Adrenal gland (tissue), 12 donors: Measurements from ENCODE around the gene PNPLA1. TPM values are rescaled to one million over a fixed set of nuclear protein-coding genes. Genes with fewer than 3 reads are reported as not detected.

ENCODE experiments used
- DNase-seq, 7 donors: peaks; one replicate each; pipeline ENCODE4 v3.0.0-alpha.2; 2019 to 2020
- H3K27ac ChIP-seq, 5 donors: fragments of 200-600 bp; sonication (generic) in 4 of 5; 1 replicate in 3 of 5; 2 replicates in 2 of 5; pipeline versions ENCODE4 v1.5.1 to v1.8.0; 2016 to 2020; ENCODE audit warnings: mild to moderate bottlenecking in 1 of 5
- H3K27me3 ChIP-seq: fragments of 200-600 bp; 2 replicates; pipeline ENCODE4 v1.8.0; 2021
- H3K36me3 ChIP-seq, 2 donors: fragments of 200-600 bp; replicated peaks in 1 of 2; 1 replicate in 1 of 2; 2 replicates in 1 of 2; pipeline versions ENCODE4 v1.5.1 to v1.8.0; 2018 to 2022
- H3K4me1 ChIP-seq, 2 donors: fragments of 200-600 bp; replicated peaks in 1 of 2; 1 replicate in 1 of 2; 2 replicates in 1 of 2; pipeline versions ENCODE4 v1.5.1 to v1.8.0; 2018 to 2021
- H3K4me3 ChIP-seq, 4 donors: fragments of 200-600 bp; sonication (generic) in 3 of 4; one replicate each; pipeline ENCODE4 v1.5.1; 2016 to 2018
- H3K9me3 ChIP-seq, 3 donors: fragments of 200-600 bp; sonication (generic) in 1 of 3; replicated peaks in 1 of 3; 1 replicate in 2 of 3; 2 replicates in 1 of 3; pipeline versions ENCODE4 v1.5.1 to v1.8.0; 2016 to 2021
- POLR2A ChIP-seq, 2 donors: fragments of 450-650 bp; IDR thresholded peaks; one replicate each; pipeline ENCODE4 v1.6.1; 2017; ENCODE audit warnings: antibody characterized with exemption in 2 of 2, mild to moderate bottlenecking in 2 of 2, moderate library complexity in 1 of 2
- WGBS, 4 donors: extraction: QIAGEN DNeasy Blood & Tissue Kit in 2 of 4; methylation state at CpG; one replicate each; pipeline versions ENCODE4 v1.1.5 to v1.1.7; 2013 to 2017; 5-methylcytosine and 5-hydroxymethylcytosine counted together
- intact Hi-C, 2 donors: fragments of 100-400 bp; cut with DNase I; formaldehyde crosslinking; loops; one replicate each; pipeline versions ENCODE4 v1.14.1 to v1.15.0; 2022 to 2023
- polyA plus RNA-seq, 3 donors: library from polyadenylated mRNA; stranded (reverse); fragments of 200-250 nt in 2 of 3; fragments of 350-450 nt in 1 of 3; fragmentation: Illumina TruSeq in 1 of 3; extraction: RNeasy Lipid Tissue Mini Kit (QIAGEN cat#74804) in 1 of 3; gene quantifications; one replicate each; pipeline ENCODE4 v1.2.3, GENCODE V29; 2013 to 2014
- total RNA-seq, 9 donors: library from RNA; depleted of rRNA in 4 of 9; stranded (reverse); fragments of >200 nt in 4 of 9; fragments of 120-200 nt in 1 of 9; fragmentation: NEBNext Ultra II Directional in 1 of 9; extraction: Animal tissue kit (Norgen Biotek cat#: 25700) in 1 of 9; gene quantifications; one replicate each; pipeline versions ENCODE4 v1.1.0 to v1.2.4, GENCODE V29; 2013 to 2023
- TF ChIP-seq, protein P1 (sequence below), 6 experiments: fragments of 450-650 bp in 4 of 6; fragments of 200-600 bp in 2 of 6; sonication (generic) in 1 of 6; IDR thresholded peaks; 1 replicate in 5 of 6; 2 replicates in 1 of 6; pipeline versions ENCODE4 v1.5.1 to v1.8.0; 2016 to 2021; ENCODE audit warnings: antibody characterized with exemption in 6 of 6, mild to moderate bottlenecking in 2 of 6, moderate library complexity in 1 of 6
- donor health status: healthy with polysubstance abuse.
- donor health status: Bipolar disorder and iron deficiency.
- donor health status: DM: yes; HTN: yes; CAD: no.
- donor health status: DM: no; HTN: no; CAD: no.
- donor health status: DM: no; HTN: no; CAD: no.
- donor health status: DM: yes; HTN: yes; CAD: no.

The PNPLA1 gene
- total and polyA plus RNA-seq, 12 donors = 0.11 to 1.6 (median 0.29) TPM; not detected in 6

DNA sequence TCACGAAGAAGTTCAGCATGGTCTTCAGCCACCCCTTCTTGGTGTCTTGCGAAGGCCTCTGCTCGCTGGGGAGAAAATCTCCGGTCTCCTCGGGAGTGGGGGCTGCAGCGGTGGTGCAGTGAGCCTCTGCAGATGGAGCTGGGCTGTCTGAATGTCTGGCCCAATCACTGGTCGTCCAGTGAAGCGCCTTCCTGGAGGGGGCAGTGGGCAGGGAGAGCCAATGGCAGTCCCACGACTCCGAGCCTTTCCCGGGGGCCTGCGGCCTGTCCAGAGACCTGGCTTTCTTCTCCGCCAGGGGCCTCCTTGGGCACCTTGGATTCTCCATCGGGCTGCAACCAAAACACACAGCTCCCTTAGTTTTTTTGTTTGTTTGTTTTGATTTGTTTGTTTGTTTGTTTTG lies 60.5 kb downstream of the PNPLA1 start:
- DNase-seq = no peak
- Histone ChIP-seq H3K4me1 (peaks cover 0 to 17% of the 10 kb centered on the region in 2 donors), H3K4me3 (no peak overlapping the region), H3K27ac (no peak overlapping the region), H3K36me3 (no peaks in the 10 kb centered on the region), H3K27me3 (peaks cover 2% of the 10 kb centered on the region), H3K9me3 (no peaks in the 10 kb centered on the region)
- intact Hi-C loops = no loop called here
- TF ChIP-seq, protein P1, sequence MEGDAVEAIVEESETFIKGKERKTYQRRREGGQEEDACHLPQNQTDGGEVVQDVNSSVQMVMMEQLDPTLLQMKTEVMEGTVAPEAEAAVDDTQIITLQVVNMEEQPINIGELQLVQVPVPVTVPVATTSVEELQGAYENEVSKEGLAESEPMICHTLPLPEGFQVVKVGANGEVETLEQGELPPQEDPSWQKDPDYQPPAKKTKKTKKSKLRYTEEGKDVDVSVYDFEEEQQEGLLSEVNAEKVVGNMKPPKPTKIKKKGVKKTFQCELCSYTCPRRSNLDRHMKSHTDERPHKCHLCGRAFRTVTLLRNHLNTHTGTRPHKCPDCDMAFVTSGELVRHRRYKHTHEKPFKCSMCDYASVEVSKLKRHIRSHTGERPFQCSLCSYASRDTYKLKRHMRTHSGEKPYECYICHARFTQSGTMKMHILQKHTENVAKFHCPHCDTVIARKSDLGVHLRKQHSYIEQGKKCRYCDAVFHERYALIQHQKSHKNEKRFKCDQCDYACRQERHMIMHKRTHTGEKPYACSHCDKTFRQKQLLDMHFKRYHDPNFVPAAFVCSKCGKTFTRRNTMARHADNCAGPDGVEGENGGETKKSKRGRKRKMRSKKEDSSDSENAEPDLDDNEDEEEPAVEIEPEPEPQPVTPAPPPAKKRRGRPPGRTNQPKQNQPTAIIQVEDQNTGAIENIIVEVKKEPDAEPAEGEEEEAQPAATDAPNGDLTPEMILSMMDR (IDR thresholded peaks at IDR 0.05) = no peak
- no peak for TF ChIP-seq POLR2A (IDR thresholded peaks at IDR 0.05)
- 90 to 99% (median 92%) methylated on average over 7 to 14 of the region's 14 CpGs for WGBS, 4 donors

DNA sequence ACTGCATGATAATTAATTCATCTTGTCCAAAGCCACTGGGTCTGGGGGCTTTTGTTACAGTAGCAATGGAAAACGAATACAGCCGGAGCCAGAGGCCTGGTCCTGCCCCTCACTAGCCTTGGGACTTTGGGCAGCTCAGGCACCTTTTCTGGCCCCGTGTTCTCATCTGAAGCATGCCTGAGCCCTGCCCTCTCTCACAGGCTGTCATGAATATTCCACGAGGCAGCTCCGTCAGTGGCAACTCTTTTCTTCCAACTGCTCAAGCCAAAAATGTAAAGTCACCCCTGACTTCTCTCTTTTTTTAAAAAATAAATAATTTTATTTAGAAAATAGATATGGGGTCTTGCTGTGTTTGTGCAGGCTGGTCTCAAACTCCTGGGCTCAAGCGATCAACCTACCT lies 61.5 kb downstream of the PNPLA1 start:
- WGBS, 4 donors = 93 to 98% (median 94%) methylated on average over 6 of the region's 6 CpGs

GRCh38 chr6:36333171-36333895 lies 63.5 kb downstream of the PNPLA1 start:
- H3K4me1 ChIP-seq = peaks cover 0 to 10% of the 10 kb centered on the region in 2 donors
- 58 to 63% (median 61%) methylated on average over 8 of the region's 8 CpGs for WGBS, 4 donors
- no peaks in the 10 kb centered on the region for H3K36me3 ChIP-seq
- H3K27ac ChIP-seq = no peak overlapping the region
- no peak overlapping the region for H3K4me3 ChIP-seq
- DNase-seq = no peak
- TF ChIP-seq, protein P1 (IDR thresholded peaks at IDR 0.05) = no peak
- TF ChIP-seq POLR2A (IDR thresholded peaks at IDR 0.05) = no peak
- peaks cover 7% of the 10 kb centered on the region for H3K27me3 ChIP-seq
- intact Hi-C loops = no loop called here
- no peaks in the 10 kb centered on the region for H3K9me3 ChIP-seq

More for the DNA sequence above, 61.5 kb downstream of the PNPLA1 start:
- Histone ChIP-seq H3K36me3 (no peaks in the 10 kb centered on the region), H3K4me1 (peaks cover 0 to 20% of the 10 kb centered on the region in 2 donors), H3K4me3 (no peak overlapping the region), H3K27me3 (peaks cover 7% of the 10 kb centered on the region), H3K27ac (no peak overlapping the region), H3K9me3 (no peaks in the 10 kb centered on the region)
- intact Hi-C loops = no loop called here
- no peak for TF ChIP-seq POLR2A (IDR thresholded peaks at IDR 0.05)
- TF ChIP-seq, protein P1 (IDR thresholded peaks at IDR 0.05) = no peak
- DNase-seq = no peak

DNA sequence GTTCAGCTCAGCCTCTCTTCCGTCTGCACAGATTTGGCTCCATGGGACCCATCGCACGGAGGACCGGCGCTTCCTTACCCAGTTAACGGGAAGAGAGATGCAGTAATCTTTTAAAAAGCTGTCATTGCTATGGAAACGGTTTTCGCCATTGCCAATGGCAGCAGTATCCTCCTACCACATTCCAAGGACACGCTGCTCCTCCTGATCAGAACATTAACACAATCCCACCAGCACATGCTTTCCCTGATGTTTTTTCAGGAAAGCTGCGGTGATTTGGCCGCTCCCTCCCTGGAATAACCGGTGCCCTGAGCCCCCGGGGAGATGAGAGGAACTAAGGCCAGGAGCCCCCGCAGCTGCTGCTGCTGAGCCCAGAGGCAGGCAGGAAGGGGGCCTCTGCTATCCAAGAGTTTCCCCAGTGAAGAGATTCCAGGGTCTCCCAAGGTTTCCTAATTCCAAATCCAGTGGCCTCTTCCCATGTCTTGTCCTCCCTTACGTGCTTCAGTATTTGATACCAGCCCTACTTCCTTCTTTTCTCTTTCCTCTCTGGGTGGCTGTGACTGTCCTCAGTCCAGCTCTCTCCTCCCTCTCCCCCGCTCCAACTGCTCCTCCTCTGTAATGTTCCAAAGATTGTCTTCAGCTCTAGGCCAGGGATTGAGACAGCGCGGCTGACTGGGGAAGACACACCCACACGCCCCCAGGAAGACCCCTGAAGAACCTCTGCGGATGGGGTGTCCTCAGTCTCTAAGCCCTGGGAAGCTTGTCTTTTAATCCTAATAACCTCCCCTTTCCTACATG lies 64.3 kb downstream of the PNPLA1 start:
- no peak for DNase-seq
- Histone ChIP-seq H3K27ac (peak overlapping the region in 1 of 5 donors; percentile 29), H3K4me3 (no peak overlapping the region), H3K36me3 (no peaks in the 10 kb centered on the region), H3K9me3 (no peaks in the 10 kb centered on the region), H3K27me3 (peaks cover 7% of the 10 kb centered on the region), H3K4me1 (peaks cover 0 to 10% of the 10 kb centered on the region in 2 donors)
- WGBS, 4 donors = 53 to 66% (median 56%) methylated on average over 20 of the region's 20 CpGs
- no peak for TF ChIP-seq POLR2A (IDR thresholded peaks at IDR 0.05)
- TF ChIP-seq, protein P1 (IDR thresholded peaks at IDR 0.05) = no peak
- intact Hi-C loops = no loop called here
